ENCODE data around the gene RAD51B. TPM values are rescaled to one million over a fixed set of nuclear protein-coding genes. Genes with fewer than 3 reads are reported as not detected.
"Not testable (repeated sequence)": the region's sequence is repeated elsewhere in the genome, so short reads cannot be mapped to it uniquely, and the experiment has no call there.

Gene RAD51B
- total RNA-seq, 2 donors from 2014 or later, result 9.3 to 12.1 TPM

- no peak for ATAC-seq (ENCODE audit: insufficient number of reproducible peaks, low FRiP score, low read depth)
- no peak for DNase-seq (ENCODE audit: low spot score)
- Histone ChIP-seq H3K27ac (no peak overlapping the region), H3K27me3 (replicated peaks; ENCODE audit: insufficient read depth) (no peaks in the 10 kb centered on the region), H3K36me3 (no peaks in the 10 kb centered on the region), H3K9me3 (no peaks in the 10 kb centered on the region), H3K4me3 (peak overlapping the region; percentile 17), H3K4me1 (ENCODE audit: control insufficient read depth in 1 of 2, low read depth in 2 of 2) (peaks cover 14 to 24% of the 10 kb centered on the region in 2 donors)
- no peak for TF ChIP-seq CTCF (IDR thresholded peaks at IDR 0.05)
These were observed 466.0 kb downstream of the RAD51B start for GRCh38 chr14:68285421-68286179.

- no peak for TF ChIP-seq CTCF (IDR thresholded peaks at IDR 0.05)
- H3K4me1 ChIP-seq (ENCODE audit: control insufficient read depth in 1 of 2, low read depth in 2 of 2), result peaks cover 14 to 24% of the 10 kb centered on the region in 2 donors
- DNase-seq (ENCODE audit: low spot score) (no peak), ATAC-seq (ENCODE audit: insufficient number of reproducible peaks, low FRiP score, low read depth) (no peak)
- H3K9me3 ChIP-seq, result no peaks in the 10 kb centered on the region
- no peaks in the 10 kb centered on the region for H3K36me3 ChIP-seq
- H3K4me3 ChIP-seq, result no peak overlapping the region
- no peak overlapping the region for H3K27ac ChIP-seq
- no peaks in the 10 kb centered on the region for H3K27me3 ChIP-seq (replicated peaks; ENCODE audit: insufficient read depth)
These were observed 467.1 kb downstream of the RAD51B start for GRCh38 chr14:68286667-68287066.

GRCh38 chr14:68289452-68289851 is 469.9 kb downstream of the RAD51B start:
- H3K27ac ChIP-seq; H3K4me3 ChIP-seq; H3K9me3 ChIP-seq; DNase-seq (ENCODE audit: low spot score); ATAC-seq (ENCODE audit: insufficient number of reproducible peaks, low FRiP score, low read depth); H3K27me3 ChIP-seq (replicated peaks; ENCODE audit: insufficient read depth); H3K36me3 ChIP-seq: not testable (repeated sequence)
- H3K4me1 ChIP-seq (ENCODE audit: control insufficient read depth in 1 of 2, low read depth in 2 of 2), result peaks cover 10 to 22% of the 10 kb centered on the region in 2 donors

- no peak overlapping the region for H3K27ac ChIP-seq
- H3K4me3 ChIP-seq, result no peak overlapping the region
- H3K9me3 ChIP-seq, result no peaks in the 10 kb centered on the region
- ATAC-seq (ENCODE audit: insufficient number of reproducible peaks, low FRiP score, low read depth), result no peak
- no peak for TF ChIP-seq CTCF (IDR thresholded peaks at IDR 0.05)
- peaks cover 0 to 7% of the 10 kb centered on the region in 2 donors for H3K4me1 ChIP-seq (ENCODE audit: control insufficient read depth in 1 of 2, low read depth in 2 of 2)
- no peaks in the 10 kb centered on the region for H3K36me3 ChIP-seq
- no peak for DNase-seq (ENCODE audit: low spot score)
- no peaks in the 10 kb centered on the region for H3K27me3 ChIP-seq (replicated peaks; ENCODE audit: insufficient read depth)
These were observed 472.2 kb downstream of the RAD51B start for GRCh38 chr14:68291820-68292219.

- ATAC-seq (ENCODE audit: insufficient number of reproducible peaks, low FRiP score, low read depth) (no peak), DNase-seq (ENCODE audit: low spot score) (no peak)
- Histone ChIP-seq H3K9me3 (no peaks in the 10 kb centered on the region), H3K27me3 (replicated peaks; ENCODE audit: insufficient read depth) (no peaks in the 10 kb centered on the region), H3K27ac (no peak overlapping the region), H3K36me3 (no peaks in the 10 kb centered on the region), H3K4me3 (no peak overlapping the region), H3K4me1 (ENCODE audit: control insufficient read depth in 1 of 2, low read depth in 2 of 2) (peaks cover 0 to 4% of the 10 kb centered on the region in 2 donors)
- no peak for TF ChIP-seq CTCF (IDR thresholded peaks at IDR 0.05)
These were observed 473.0 kb downstream of the RAD51B start for GRCh38 chr14:68292441-68293215.

Data from thoracic aorta (tissue), 2 donors.